Measurements from ENCODE around the gene ZNF593OS. TPM values are rescaled to one million over a fixed set of nuclear protein-coding genes. Genes with fewer than 3 reads are reported as not detected.

ZNF593OS gene
- total RNA-seq, 1 donor from 2014 or later: not detected

DNA sequence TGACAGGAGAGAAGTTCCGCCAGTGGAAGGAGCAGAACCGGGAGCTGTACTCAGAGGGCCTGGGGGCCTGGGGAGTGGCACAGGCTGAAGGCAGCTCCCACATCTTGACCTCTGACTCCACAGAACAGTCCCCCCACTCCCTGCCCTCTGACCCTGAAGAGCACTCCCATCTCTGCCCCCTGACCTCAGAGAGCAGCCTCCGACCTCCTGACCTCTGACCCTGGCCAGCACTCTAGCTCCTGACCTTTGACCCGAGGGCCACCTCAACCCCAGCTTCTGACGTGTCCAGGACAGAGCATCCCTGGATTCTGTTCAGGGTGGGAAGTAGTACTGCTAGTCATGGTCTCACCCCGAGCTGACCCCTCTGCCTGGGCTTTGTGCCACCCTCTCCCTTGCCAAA lies 17.7 kb upstream of the ZNF593OS start:
- DNase-seq (ENCODE audit: low read depth): no peak
- H3K27me3 ChIP-seq (ENCODE audit: control insufficient read depth, insufficient read depth, low read length): peaks cover 4% of the 10 kb centered on the region
- no peak overlapping the region for H3K4me3 ChIP-seq (ENCODE audit: low read depth, low read length)
- TF ChIP-seq CTCF (IDR thresholded peaks at IDR 0.05; ENCODE audit: insufficient read depth, low read length, poor library complexity, severe bottlenecking): no peak
- H3K36me3 ChIP-seq (ENCODE audit: control insufficient read depth, insufficient read depth, low read length): no peaks in the 10 kb centered on the region

DNA sequence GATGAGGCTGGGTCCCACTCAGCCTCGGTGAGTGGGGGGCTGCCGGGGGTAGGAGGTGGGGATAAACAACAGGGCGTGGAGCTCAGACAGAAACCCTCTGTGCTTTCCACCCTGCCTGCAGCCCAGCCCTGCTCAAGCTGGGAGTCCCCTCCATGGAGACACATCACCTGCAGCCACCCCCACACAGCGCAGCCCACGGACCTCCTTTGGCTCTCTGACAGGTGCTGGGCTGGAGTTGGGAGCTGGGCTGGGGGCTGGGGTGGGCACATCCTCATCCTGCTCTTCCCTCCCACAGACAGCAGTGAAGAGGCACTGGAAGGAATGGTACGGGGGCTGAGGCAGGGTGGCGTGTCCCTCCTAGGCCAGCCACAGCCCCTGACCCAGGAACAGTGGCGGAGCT lies 16.8 kb upstream of the ZNF593OS start:
- TF ChIP-seq CTCF (IDR thresholded peaks at IDR 0.05; ENCODE audit: insufficient read depth, low read length, poor library complexity, severe bottlenecking): no peak
- H3K36me3 ChIP-seq (ENCODE audit: control insufficient read depth, insufficient read depth, low read length): no peaks in the 10 kb centered on the region
- no peaks in the 10 kb centered on the region for H3K27me3 ChIP-seq (ENCODE audit: control insufficient read depth, insufficient read depth, low read length)
- no peak for DNase-seq (ENCODE audit: low read depth)
- H3K4me3 ChIP-seq (ENCODE audit: low read depth, low read length): no peak overlapping the region

GRCh38 chr1:26187882-26188281 lies 16.2 kb upstream of the ZNF593OS start:
- Histone ChIP-seq H3K4me3 (ENCODE audit: low read depth, low read length) (no peak overlapping the region), H3K27me3 (ENCODE audit: control insufficient read depth, insufficient read depth, low read length) (no peaks in the 10 kb centered on the region), H3K36me3 (ENCODE audit: control insufficient read depth, insufficient read depth, low read length) (no peaks in the 10 kb centered on the region)
- TF ChIP-seq CTCF (IDR thresholded peaks at IDR 0.05; ENCODE audit: insufficient read depth, low read length, poor library complexity, severe bottlenecking): no peak
- no peak for DNase-seq (ENCODE audit: low read depth)

- no peaks in the 10 kb centered on the region for H3K27me3 ChIP-seq (ENCODE audit: control insufficient read depth, insufficient read depth, low read length)
- no peaks in the 10 kb centered on the region for H3K36me3 ChIP-seq (ENCODE audit: control insufficient read depth, insufficient read depth, low read length)
- H3K4me3 ChIP-seq (ENCODE audit: low read depth, low read length): no peak overlapping the region
- DNase-seq (ENCODE audit: low read depth): no peak
- no peak for TF ChIP-seq CTCF (IDR thresholded peaks at IDR 0.05; ENCODE audit: insufficient read depth, low read length, poor library complexity, severe bottlenecking)
Observed at GRCh38 chr1:26184883-26185282, 13.3 kb upstream of the ZNF593OS start.

GRCh38 chr1:26184086-26184485 lies 12.5 kb upstream of the ZNF593OS start:
- no peak for DNase-seq (ENCODE audit: low read depth)
- no peaks in the 10 kb centered on the region for H3K27me3 ChIP-seq (ENCODE audit: control insufficient read depth, insufficient read depth, low read length)
- no peaks in the 10 kb centered on the region for H3K36me3 ChIP-seq (ENCODE audit: control insufficient read depth, insufficient read depth, low read length)
- no peak for TF ChIP-seq CTCF (IDR thresholded peaks at IDR 0.05; ENCODE audit: insufficient read depth, low read length, poor library complexity, severe bottlenecking)
- H3K4me3 ChIP-seq (ENCODE audit: low read depth, low read length): no peak overlapping the region

GRCh38 chr1:26182383-26182696 lies 10.7 kb upstream of the ZNF593OS start:
- H3K4me3 ChIP-seq (ENCODE audit: low read depth, low read length): no peak overlapping the region
- no peak for DNase-seq (ENCODE audit: low read depth)
- TF ChIP-seq CTCF (IDR thresholded peaks at IDR 0.05; ENCODE audit: insufficient read depth, low read length, poor library complexity, severe bottlenecking): no peak
- H3K36me3 ChIP-seq (ENCODE audit: control insufficient read depth, insufficient read depth, low read length): no peaks in the 10 kb centered on the region
- no peaks in the 10 kb centered on the region for H3K27me3 ChIP-seq (ENCODE audit: control insufficient read depth, insufficient read depth, low read length)

All from kidney epithelial cell (primary cell).